ENCODE measurements around the gene SMYD3. TPM values are rescaled to one million over a fixed set of nuclear protein-coding genes. Genes with fewer than 3 reads are reported as not detected.

SMYD3 gene
- total and polyA plus RNA-seq, 2 donors (not counting 1 experiment from before 2014, with no cell fraction given), result 9.7 to 37.2 TPM

GRCh38 chr1:246004301-246004700 lies 502.8 kb downstream of the SMYD3 start:
- intact Hi-C loops (cut with micrococcal nuclease), result no loop called here
- CTCF ChIA-PET, result interaction anchor here (1.0 to 5.0 kb wide), 6 partner anchors 9 to 851 kb away, joined by 3 to 148 read pairs (median 6); partner anchors contain the start of gene KIF26B
- no peak overlapping the region for H3K27ac ChIP-seq (ENCODE audit: low read length in 2 of 2)
- no peak overlapping the region for H3K27ac Mint-ChIP-seq
- H3K27me3 Mint-ChIP-seq, result no peaks in the 10 kb centered on the region
- no peak for TF ChIP-seq CTCF (IDR thresholded peaks at IDR 0.05)
- TF ChIP-seq EZH2 (IDR thresholded peaks at IDR 0.05; ENCODE audit: borderline replicate concordance, insufficient read depth, low read depth, low read length, poor library complexity, severe bottlenecking), result no peak
- POLR2A ChIA-PET, result no interaction called here
- H3K9me3 ChIP-seq (ENCODE audit: control extremely low read depth in 1 of 3, control insufficient read depth in 2 of 3, insufficient read depth in 1 of 3, low read length in 2 of 3), result no peaks in the 10 kb centered on the region
- no peak overlapping the region for H2AFZ ChIP-seq (ENCODE audit: insufficient read depth, low read depth, low read length, poor library complexity, severe bottlenecking)
- H3K4me1 Mint-ChIP-seq, result peaks cover 9% of the 10 kb centered on the region
- no peak overlapping the region for H3K4me3 Mint-ChIP-seq
- H3K9me3 Mint-ChIP-seq (ENCODE audit: insufficient read depth), result no peaks in the 10 kb centered on the region
- no peaks in the 10 kb centered on the region for H3K27me3 ChIP-seq (replicated peaks in 1 of 4; ENCODE audit: control extremely low read depth in 1 of 4, control insufficient read depth in 3 of 4, insufficient read depth in 4 of 4, low read length in 3 of 4)
- H3K4me2 ChIP-seq (replicated peaks; ENCODE audit: low read depth, low read length, poor library complexity, severe bottlenecking), result no peak overlapping the region
- no peak overlapping the region for H3K9ac ChIP-seq (ENCODE audit: low read length)
- no peaks in the 10 kb centered on the region for H3K4me1 ChIP-seq (ENCODE audit: control insufficient read depth in 2 of 2, insufficient read depth in 2 of 2, low read length in 2 of 2)
- ATAC-seq (ENCODE audit: low read depth), result no peak
- H4K20me1 ChIP-seq (ENCODE audit: control insufficient read depth, insufficient read depth, low read length, poor library complexity, severe bottlenecking), result no peaks in the 10 kb centered on the region
- WGBS (ENCODE audit: insufficient coverage), result 95% methylated on average over 2 of the region's 3 CpGs
- no peak for DNase-seq
- no peaks in the 10 kb centered on the region for H3K79me2 ChIP-seq (ENCODE audit: control insufficient read depth, insufficient read depth, low read length)
- no peaks in the 10 kb centered on the region for H3K36me3 ChIP-seq (replicated peaks in 1 of 2; ENCODE audit: control extremely low read depth in 1 of 2, control insufficient read depth in 1 of 2, extremely low read depth in 1 of 2, insufficient read depth in 2 of 2, low read length in 1 of 2)
- no peak overlapping the region for H3K4me3 ChIP-seq (ENCODE audit: control extremely low read depth in 1 of 5, extremely low read depth in 1 of 5, insufficient read depth in 1 of 5, low read depth in 2 of 5, low read length in 4 of 5)

- no peak overlapping the region for H3K4me3 ChIP-seq (ENCODE audit: control extremely low read depth in 1 of 5, extremely low read depth in 1 of 5, insufficient read depth in 1 of 5, low read depth in 2 of 5, low read length in 4 of 5)
- H3K4me1 Mint-ChIP-seq, result peaks cover 9% of the 10 kb centered on the region
- TF ChIP-seq CTCF (IDR thresholded peaks at IDR 0.05), result peak; percentile 40
- no peak for TF ChIP-seq EZH2 (IDR thresholded peaks at IDR 0.05; ENCODE audit: borderline replicate concordance, insufficient read depth, low read depth, low read length, poor library complexity, severe bottlenecking)
- no peaks in the 10 kb centered on the region for H3K27me3 Mint-ChIP-seq
- ATAC-seq (ENCODE audit: low read depth), result no peak
- H3K9me3 ChIP-seq (ENCODE audit: control extremely low read depth in 1 of 3, control insufficient read depth in 2 of 3, insufficient read depth in 1 of 3, low read length in 2 of 3), result no peaks in the 10 kb centered on the region
- no peaks in the 10 kb centered on the region for H3K9me3 Mint-ChIP-seq (ENCODE audit: insufficient read depth)
- H3K79me2 ChIP-seq (ENCODE audit: control insufficient read depth, insufficient read depth, low read length), result no peaks in the 10 kb centered on the region
- H3K4me2 ChIP-seq (replicated peaks; ENCODE audit: low read depth, low read length, poor library complexity, severe bottlenecking), result no peak overlapping the region
- H3K36me3 ChIP-seq (replicated peaks in 1 of 2; ENCODE audit: control extremely low read depth in 1 of 2, control insufficient read depth in 1 of 2, extremely low read depth in 1 of 2, insufficient read depth in 2 of 2, low read length in 1 of 2), result no peaks in the 10 kb centered on the region
- DNase-seq, result no peak
- CTCF ChIA-PET, result interaction anchor here (0.9 to 5.0 kb wide), 12 partner anchors 10 to 924 kb away, joined by 3 to 148 read pairs (median 4); partner anchors contain the start of gene KIF26B
- WGBS (ENCODE audit: insufficient coverage), result 80% methylated on average over 1 of the region's 2 CpGs
- POLR2A ChIA-PET, result no interaction called here
- no peak overlapping the region for H2AFZ ChIP-seq (ENCODE audit: insufficient read depth, low read depth, low read length, poor library complexity, severe bottlenecking)
- H3K27ac Mint-ChIP-seq, result no peak overlapping the region
- no peaks in the 10 kb centered on the region for H3K27me3 ChIP-seq (replicated peaks in 1 of 4; ENCODE audit: control extremely low read depth in 1 of 4, control insufficient read depth in 3 of 4, insufficient read depth in 4 of 4, low read length in 3 of 4)
- H4K20me1 ChIP-seq (ENCODE audit: control insufficient read depth, insufficient read depth, low read length, poor library complexity, severe bottlenecking), result no peaks in the 10 kb centered on the region
- H3K4me1 ChIP-seq (ENCODE audit: control insufficient read depth in 2 of 2, insufficient read depth in 2 of 2, low read length in 2 of 2), result no peaks in the 10 kb centered on the region
- intact Hi-C loops (cut with micrococcal nuclease), result loop anchor here (1.0 to 2.0 kb wide), 3 partner anchors 115 to 923 kb away; no protein-coding TSS in a partner anchor
- no peak overlapping the region for H3K4me3 Mint-ChIP-seq
- H3K9ac ChIP-seq (ENCODE audit: low read length), result no peak overlapping the region
- no peak overlapping the region for H3K27ac ChIP-seq (ENCODE audit: low read length in 2 of 2)
Measured at GRCh38 chr1:246003442-246003730, 503.7 kb downstream of the SMYD3 start.
